Ovary (tissue), 9 donors: ENCODE results near the gene C14orf93. TPM values are rescaled to one million over a fixed set of nuclear protein-coding genes. Genes with fewer than 3 reads are reported as not detected.

Experiments
- DNase-seq, 5 donors: peaks; one replicate each; pipeline ENCODE4 v3.0.0-alpha.2; 2019 to 2020
- H3K27ac ChIP-seq, 2 donors: fragments of 200-600 bp; one replicate each; pipeline versions ENCODE4 v1.5.1 to v1.8.0; 2019 to 2022
- H3K27me3 ChIP-seq: fragments of 200-600 bp; one replicate; pipeline ENCODE4 v1.8.0; 2022
- H3K36me3 ChIP-seq: fragments of 200-600 bp; sonication (generic); one replicate; pipeline ENCODE4 v1.5.1; 2019
- H3K4me1 ChIP-seq: one replicate; pipeline ENCODE4 v1.8.1; 2013; ENCODE audit warnings: mild to moderate bottlenecking, moderate library complexity; ENCODE audit not compliant: insufficient read depth
- H3K4me3 ChIP-seq: fragments of 200-600 bp; sonication (generic); one replicate; pipeline ENCODE4 v1.5.1; 2017
- H3K9me3 ChIP-seq, 2 donors: fragments of 200-600 bp in 1 of 2; sonication (generic) in 1 of 2; one replicate each; pipeline versions ENCODE4 v1.5.1 to v1.8.1; 2013 to 2019; ENCODE audit warnings: mild to moderate bottlenecking in 1 of 2, moderate library complexity in 1 of 2
- EP300 ChIP-seq: sonication (generic); formaldehyde crosslinking; IDR thresholded peaks from one replicate; pipeline ENCODE4 v1.6.1; 2017; ENCODE audit warnings: antibody characterized with exemption
- POLR2A ChIP-seq: fragments of 450-650 bp; IDR thresholded peaks from one replicate; pipeline ENCODE4 v1.6.1; 2017; ENCODE audit warnings: antibody characterized with exemption, mild to moderate bottlenecking, moderate library complexity
- WGBS, 3 donors: extraction: QIAGEN DNeasy Blood & Tissue Kit in 1 of 3; methylation state at CpG; one replicate each; pipeline versions ENCODE4 v1.1.5 to v1.1.7; 2013 to 2017; 5-methylcytosine and 5-hydroxymethylcytosine counted together
- intact Hi-C, 4 donors: fragments of 100-400 bp; cut with DNase I; formaldehyde crosslinking; loops; one replicate each; pipeline versions ENCODE4 v1.11.0 to v1.15.1; 2022 to 2023
- polyA plus RNA-seq, 2 donors: library from polyadenylated mRNA; stranded (reverse); fragments of 200-250 nt in 1 of 2; fragments of 350-450 nt in 1 of 2; fragmentation: Illumina TruSeq in 1 of 2; extraction: RNeasy Lipid Tissue Mini Kit (QIAGEN cat#74804) in 1 of 2; gene quantifications; one replicate each; pipeline ENCODE4 v1.2.3, GENCODE V29; 2013 to 2014
- total RNA-seq, 7 donors: library from RNA; depleted of rRNA in 2 of 7; stranded (reverse); fragments of >200 nt in 2 of 7; fragmentation: NEBNext Ultra II Directional in 3 of 7; extraction: Animal tissue kit (Norgen Biotek cat#: 25700) in 3 of 7; gene quantifications; one replicate each; pipeline versions ENCODE4 v1.1.0 to v1.2.4, GENCODE V29; 2016 to 2023
- TF ChIP-seq, protein P1 (sequence below), 3 donors: fragments of 450-650 bp in 2 of 3; fragments of 200-600 bp in 1 of 3; IDR thresholded peaks; one replicate each; pipeline versions ENCODE4 v1.5.1 to v1.8.0; 2016 to 2022; ENCODE audit warnings: antibody characterized with exemption in 3 of 3, mild to moderate bottlenecking in 1 of 3
- donor health status: DM: no; HTN: no; CAD: no; lungs with moderate emphysema.
- donor health status: DM: no; HTN: no; CAD: no.
- donor health status: Bipolar disorder and iron deficiency.
- donor health status: DM: yes; HTN: yes; CAD: no.
- donor health status: DM: no; HTN: no; CAD: no.
- donor health status: DM: yes; HTN: yes; CAD: no.

Gene C14orf93
- total and polyA plus RNA-seq, 9 donors: 7.2 to 12.7 (median 10.8) TPM

DNA sequence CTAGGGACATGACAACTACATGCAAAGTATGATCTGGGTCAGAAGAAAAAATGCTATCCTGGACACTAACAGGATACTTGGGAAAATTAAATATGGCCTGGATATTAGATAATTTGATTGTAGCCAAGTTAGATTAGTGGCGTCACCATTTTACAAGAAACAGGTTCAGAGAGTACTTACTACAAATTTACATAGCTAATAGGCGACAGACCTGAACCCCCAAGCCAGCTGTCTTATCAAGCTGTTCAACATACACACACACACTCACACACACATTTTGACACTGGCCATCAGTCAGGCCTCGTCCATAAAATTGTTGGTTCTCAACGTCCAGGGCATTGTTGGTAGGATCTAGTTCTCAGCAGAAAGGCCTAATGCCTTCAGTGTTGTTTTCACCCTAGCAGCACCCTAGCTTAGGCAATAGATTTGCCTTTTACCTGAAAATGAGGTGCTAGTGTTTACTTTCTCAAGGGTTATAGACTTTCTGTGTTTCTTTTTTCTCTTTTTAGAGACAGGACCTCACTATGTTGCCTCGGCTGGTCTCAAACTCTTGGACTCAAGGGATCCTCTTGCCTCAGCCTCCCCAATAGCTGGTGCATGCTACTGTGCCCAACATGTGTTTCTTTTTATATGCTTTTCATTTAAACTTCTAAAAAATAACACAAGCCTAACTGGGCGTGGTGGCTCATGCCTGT is 3.3 kb upstream of the C14orf93 start:
- H3K4me3 ChIP-seq: no peak overlapping the region
- no peaks in the 10 kb centered on the region for H3K36me3 ChIP-seq
- no peaks in the 10 kb centered on the region for H3K9me3 ChIP-seq
- WGBS, 3 donors: 68 to 73% (median 71%) methylated on average over 6 of the region's 6 CpGs
- no peaks in the 10 kb centered on the region for H3K4me1 ChIP-seq
- DNase-seq: no peak
- TF ChIP-seq EP300: no peak
- TF ChIP-seq, protein P1, sequence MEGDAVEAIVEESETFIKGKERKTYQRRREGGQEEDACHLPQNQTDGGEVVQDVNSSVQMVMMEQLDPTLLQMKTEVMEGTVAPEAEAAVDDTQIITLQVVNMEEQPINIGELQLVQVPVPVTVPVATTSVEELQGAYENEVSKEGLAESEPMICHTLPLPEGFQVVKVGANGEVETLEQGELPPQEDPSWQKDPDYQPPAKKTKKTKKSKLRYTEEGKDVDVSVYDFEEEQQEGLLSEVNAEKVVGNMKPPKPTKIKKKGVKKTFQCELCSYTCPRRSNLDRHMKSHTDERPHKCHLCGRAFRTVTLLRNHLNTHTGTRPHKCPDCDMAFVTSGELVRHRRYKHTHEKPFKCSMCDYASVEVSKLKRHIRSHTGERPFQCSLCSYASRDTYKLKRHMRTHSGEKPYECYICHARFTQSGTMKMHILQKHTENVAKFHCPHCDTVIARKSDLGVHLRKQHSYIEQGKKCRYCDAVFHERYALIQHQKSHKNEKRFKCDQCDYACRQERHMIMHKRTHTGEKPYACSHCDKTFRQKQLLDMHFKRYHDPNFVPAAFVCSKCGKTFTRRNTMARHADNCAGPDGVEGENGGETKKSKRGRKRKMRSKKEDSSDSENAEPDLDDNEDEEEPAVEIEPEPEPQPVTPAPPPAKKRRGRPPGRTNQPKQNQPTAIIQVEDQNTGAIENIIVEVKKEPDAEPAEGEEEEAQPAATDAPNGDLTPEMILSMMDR (IDR thresholded peaks at IDR 0.05): no peak
- no peak for TF ChIP-seq POLR2A
- H3K27me3 ChIP-seq: no peaks in the 10 kb centered on the region
- intact Hi-C loops: no loop called here
- no peak overlapping the region for H3K27ac ChIP-seq

DNA sequence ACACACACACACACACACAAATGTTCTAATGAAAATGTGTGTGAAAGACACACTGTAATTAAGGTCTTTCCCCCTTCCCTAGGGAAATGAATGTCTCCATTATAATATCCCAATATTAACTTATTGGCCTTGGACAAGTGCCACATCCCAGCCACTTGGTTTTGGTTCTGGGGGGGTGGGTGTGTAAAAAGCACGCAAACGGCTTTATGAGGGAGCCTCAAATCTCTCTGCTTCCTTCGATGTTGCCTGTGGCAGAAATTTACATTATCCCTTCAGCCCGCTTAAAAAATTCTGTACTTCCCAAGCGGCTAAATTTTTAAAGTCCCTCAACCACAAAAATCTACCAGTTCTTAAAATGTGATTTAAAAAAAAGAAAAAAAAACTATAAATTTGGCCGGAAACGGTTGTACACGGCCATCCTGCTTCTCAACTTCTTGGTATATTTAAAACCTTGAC is 432 bp downstream of the C14orf93 start:
- no peak for DNase-seq
- H3K27ac ChIP-seq: peak overlapping the region; percentile 70 to 81
- no peak for TF ChIP-seq POLR2A
- TF ChIP-seq, protein P1 (IDR thresholded peaks at IDR 0.05): no peak
- TF ChIP-seq EP300: no peak
- intact Hi-C loops: loop anchor here in 1 of 4 donors (5.0 kb wide), 1 partner anchor 293 kb away; the partner anchor contains the start of gene PPP1R3E
- peak overlapping the region; percentile 41 for H3K4me3 ChIP-seq
- no peaks in the 10 kb centered on the region for H3K36me3 ChIP-seq
- 6 to 20% (median 8%) methylated on average over 8 of the region's 8 CpGs for WGBS, 3 donors
- no peaks in the 10 kb centered on the region for H3K27me3 ChIP-seq
- H3K9me3 ChIP-seq: no peaks in the 10 kb centered on the region
- peaks cover 6% of the 10 kb centered on the region for H3K4me1 ChIP-seq

DNA sequence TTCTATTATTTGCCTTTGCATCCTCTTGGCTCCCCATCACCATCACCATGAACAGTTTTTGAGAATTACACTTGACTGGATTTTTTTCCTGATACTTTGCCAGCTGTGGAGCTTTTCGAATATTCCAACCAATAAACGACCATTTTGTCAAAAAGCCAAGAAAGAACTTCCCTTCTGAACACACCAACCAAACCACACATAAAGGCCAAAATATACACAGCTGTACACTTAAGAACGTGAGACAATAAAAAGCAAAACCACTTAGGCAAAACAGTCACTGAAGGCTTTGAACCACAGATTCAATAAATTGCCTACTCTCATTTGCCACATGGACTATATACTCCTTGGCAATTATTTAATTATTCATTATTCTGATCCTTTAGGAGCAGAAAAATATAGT is 1.1 kb downstream of the C14orf93 start:
- Histone ChIP-seq H3K4me1 (peaks cover 6% of the 10 kb centered on the region), H3K36me3 (no peaks in the 10 kb centered on the region), H3K27me3 (no peaks in the 10 kb centered on the region), H3K27ac (no peak overlapping the region), H3K9me3 (no peaks in the 10 kb centered on the region), H3K4me3 (no peak overlapping the region)
- intact Hi-C loops: loop anchor here in 1 of 4 donors (5.0 kb wide), 1 partner anchor 293 kb away; the partner anchor contains the start of gene PPP1R3E
- no peak for TF ChIP-seq EP300
- TF ChIP-seq, protein P1 (IDR thresholded peaks at IDR 0.05): no peak
- DNase-seq: no peak
- WGBS, 3 donors: 27 to 38% (median 35%) methylated on average over 3 of the region's 3 CpGs

DNA sequence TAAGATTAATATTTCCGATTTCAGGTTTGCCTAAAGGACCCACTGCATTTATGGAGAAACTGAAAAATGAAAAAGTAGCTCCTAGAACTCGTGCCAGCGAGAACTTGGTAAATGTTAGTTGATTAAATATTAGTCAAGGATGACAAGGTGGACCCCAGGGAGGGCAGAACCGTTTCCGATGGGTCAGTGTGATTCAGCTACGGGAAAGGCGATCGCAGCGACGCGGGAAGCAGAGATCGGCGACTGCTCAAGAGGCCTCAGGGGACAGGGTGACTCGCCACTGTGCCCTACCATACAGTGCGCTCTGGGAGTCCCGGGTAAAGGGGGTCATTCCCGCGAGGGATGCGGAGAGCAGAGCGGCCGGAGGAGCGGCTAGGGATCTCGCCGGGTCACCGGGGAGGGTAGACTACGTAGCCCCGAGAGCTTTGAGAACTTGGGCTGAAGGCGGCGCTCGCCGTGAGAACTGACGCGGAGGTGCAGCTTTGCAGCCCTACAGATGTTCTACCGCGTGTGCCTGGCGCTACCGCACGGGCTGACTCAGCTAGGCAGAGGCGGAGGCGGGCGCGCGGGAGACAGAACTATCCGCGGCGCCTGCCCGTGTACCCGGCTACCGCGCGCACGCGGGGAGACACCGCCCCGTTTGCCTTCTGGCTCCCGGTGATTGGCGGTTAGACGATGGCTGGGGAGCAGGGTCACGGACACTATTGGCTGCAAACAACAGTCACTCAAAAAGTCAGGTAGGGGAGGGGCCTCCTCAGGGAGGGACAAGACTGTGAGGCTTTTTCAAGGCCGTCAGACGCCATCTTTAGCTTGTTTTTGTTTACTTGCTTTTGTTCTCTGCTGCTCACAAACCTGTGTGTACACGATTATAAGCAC is 3.2 kb downstream of the C14orf93 start:
- Histone ChIP-seq H3K4me1 (peaks cover 6% of the 10 kb centered on the region), H3K27me3 (no peaks in the 10 kb centered on the region), H3K9me3 (no peaks in the 10 kb centered on the region), H3K27ac (peak overlapping the region; percentile 8 to 90), H3K36me3 (no peaks in the 10 kb centered on the region), H3K4me3 (peak overlapping the region; percentile 56)
- WGBS, 3 donors: 0 to 1% (median 1%) methylated on average over 46 to 62 of the region's 62 CpGs
- TF ChIP-seq, protein P1 (IDR thresholded peaks at IDR 0.05): peak in 1 of 3 donors; percentile 28
- peak; percentile 63 for TF ChIP-seq POLR2A
- no peak for TF ChIP-seq EP300
- peak; percentile 94 to 96 (median 95) for DNase-seq
- intact Hi-C loops: loop anchor here in 1 of 4 donors (5.0 kb wide), 1 partner anchor 296 kb away; the partner anchor contains the start of gene PPP1R3E
